ENCODE data around the gene SEMA6A.
"Not testable (repeated sequence)": the region's sequence is repeated elsewhere in the genome, so short reads cannot be mapped to it uniquely, and the experiment has no call there.

The SEMA6A gene

DNA sequence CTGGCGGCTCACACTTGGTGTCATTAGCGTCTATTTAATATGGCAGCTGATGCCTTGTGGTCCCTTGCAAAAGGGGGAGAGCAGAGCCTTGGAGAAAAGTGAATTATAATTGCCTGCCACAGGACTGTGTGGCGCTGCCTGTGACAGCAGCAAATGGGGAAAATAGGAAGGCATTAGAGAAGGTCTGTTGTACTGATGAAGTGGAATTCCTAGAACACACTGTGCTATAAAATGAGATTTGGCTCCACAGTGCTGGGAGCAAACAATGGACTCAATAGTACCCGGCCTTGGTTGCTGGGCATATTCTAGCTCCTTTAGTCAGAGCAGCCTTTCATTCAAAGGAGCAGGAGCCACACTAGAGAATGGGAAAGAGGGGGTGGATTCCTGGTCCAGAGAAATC, 21.3 kb downstream of the SEMA6A start:
- DNase-seq (ENCODE audit: low read depth), result no peak

GRCh38 chr5:116550082-116550481, 24.5 kb downstream of the SEMA6A start:
- DNase-seq (ENCODE audit: low read depth), result no peak

DNA sequence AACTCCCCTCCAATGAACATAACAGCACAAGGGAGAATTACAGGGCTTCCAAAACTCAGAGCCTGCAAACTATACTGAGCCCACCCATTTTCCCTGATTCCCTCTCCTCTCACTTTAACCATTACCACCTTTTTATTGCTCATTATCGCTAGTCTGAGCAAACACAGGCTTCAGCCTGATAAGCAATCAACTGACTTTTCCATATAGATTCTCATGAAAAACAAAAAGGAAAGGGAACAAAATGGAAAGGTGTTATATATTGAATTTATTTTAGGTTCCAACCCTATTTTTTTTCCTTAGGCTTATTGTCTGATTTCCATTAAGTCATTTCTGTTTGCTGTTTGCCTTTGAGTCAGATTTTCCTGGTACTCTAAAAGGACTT, 27.9 kb downstream of the SEMA6A start:
- DNase-seq (ENCODE audit: low read depth), result no peak

GRCh38 chr5:116546033-116546742, 28.4 kb downstream of the SEMA6A start:
- no peak for DNase-seq (ENCODE audit: low read depth)

DNA sequence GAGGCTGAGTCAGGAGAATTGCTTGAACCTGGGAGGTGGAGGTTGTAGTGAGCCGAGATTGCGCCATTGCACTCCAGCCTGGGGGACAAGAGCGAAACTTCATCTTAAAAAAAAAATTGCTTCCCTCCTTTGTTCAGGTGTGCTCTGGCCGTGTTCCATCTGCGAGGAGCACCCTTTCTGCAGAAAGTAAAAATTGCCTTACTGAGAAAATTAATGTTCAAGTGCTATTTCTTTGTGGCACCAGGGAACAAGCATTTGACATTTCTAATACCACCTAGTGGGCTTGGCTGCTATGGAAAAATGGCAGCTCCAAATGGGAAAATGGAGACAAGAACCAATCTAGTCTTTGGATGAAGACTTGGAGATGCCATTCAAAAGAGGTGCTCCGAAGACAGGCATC, 29.2 kb downstream of the SEMA6A start:
- not testable (repeated sequence) for DNase-seq (ENCODE audit: low read depth)

DNA sequence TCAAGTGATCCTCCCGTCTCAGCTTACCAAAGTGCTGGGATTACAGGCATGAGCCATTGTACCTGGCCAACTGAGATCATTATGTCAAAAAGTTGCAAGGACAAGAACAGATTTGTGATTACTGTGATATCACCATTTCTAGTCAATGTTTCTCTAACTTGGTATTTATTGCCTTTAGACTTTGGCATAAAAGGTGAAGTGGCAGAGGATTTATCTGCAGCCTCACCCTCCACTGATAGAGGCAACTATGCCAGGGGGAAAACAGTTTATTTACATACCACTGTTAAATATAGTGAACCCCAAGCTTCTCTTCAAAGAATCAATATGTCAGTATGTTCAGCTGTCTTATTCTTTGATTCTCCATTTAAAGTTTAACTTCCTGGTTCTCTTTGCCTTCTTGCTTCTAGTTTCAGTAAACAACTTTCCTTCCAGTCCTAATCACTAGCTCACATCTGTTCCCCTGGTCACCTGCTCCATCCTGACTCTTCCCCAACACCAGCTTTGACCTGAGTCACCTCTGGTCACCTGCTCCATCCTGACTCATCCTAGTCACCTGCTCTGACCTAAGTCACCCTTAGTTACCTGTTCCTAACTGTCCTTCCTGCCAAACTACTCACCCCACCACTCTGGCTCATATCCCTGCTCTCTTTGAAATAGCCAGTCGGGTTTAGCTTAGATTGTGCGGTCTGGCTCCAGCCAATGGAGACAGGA, 29.9 kb downstream of the SEMA6A start:
- DNase-seq (ENCODE audit: low read depth), result no peak

DNA sequence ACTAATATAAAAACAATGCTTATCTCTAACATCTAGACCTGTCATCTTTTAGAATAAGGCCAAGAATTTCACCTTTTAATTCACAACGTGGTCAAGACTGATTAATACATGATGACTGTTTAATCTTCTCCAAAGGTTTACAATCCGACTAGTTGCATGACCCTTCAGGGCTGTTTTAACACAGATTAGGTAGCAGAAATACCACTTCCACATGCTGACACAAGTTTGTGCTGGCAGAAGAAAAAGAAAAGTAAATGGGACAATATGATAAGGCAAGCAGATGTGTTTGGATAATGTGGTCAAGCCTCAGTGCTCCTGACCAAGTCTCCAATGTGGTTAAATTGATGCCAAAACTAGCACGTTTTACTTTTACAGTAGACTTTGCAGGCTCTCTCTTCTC, 31.1 kb downstream of the SEMA6A start:
- DNase-seq (ENCODE audit: low read depth), result no peak

- no peak for DNase-seq (ENCODE audit: low read depth)
These were observed 32.0 kb downstream of the SEMA6A start for GRCh38 chr5:116542619-116543018.

DNA sequence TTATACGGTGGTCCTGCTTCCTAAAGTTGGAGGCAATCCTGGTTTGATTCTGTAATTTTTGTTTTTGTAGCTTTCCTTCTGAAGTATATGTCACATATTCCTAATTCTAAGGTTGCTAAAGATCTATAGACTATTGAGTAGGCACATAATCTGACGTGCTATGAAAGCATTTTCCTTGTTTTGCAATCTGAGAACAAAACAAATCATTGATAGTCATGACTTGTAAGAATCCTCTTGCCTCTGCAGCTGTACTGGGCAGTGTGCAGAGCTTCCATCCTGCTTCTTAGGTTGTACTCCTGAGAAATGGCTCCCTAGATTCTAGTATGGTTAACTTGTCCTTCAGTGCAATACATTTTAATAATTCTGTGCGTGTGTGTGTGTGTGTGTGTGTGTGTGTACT, 35.4 kb downstream of the SEMA6A start:
- no peak for DNase-seq (ENCODE audit: low read depth)

DNA sequence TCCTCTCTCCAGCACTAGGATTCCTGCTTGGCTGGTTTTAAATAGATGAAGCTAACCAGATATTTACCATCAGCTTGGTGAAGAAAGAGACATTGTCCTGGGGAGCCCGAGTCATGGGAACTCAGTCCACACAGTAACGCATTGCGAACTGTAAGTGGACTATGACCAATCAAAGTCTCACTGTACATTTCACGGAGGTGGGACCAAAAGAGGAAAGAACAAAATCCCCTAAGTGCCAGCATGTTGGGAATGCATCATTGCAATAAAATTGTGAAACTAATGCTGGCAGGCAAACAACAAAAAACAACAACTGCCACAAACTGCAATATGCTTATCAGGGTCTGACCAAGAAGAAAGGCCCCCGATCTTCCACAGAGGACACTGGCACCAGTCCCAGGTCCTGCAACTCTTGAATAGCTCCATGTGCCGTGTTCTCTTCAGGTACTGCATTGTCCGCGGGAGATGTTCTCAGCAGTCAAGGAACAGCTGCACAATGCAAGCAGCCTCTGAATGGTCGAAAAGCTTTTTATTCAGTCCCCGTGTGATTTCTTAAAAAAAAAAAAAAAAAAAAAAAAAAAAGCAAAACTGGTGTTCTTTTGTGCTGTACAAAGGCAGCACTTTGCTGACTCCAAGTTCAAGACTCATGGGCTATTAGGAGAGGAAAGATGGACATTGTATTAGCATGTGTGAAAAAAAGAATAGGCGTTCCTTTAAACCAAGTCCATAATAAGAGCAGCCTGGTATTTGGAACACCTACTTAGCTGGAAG, 38.1 kb downstream of the SEMA6A start:
- DNase-seq (ENCODE audit: low read depth), result no peak

- DNase-seq (ENCODE audit: low read depth), result no peak
These were observed 39.5 kb downstream of the SEMA6A start for GRCh38 chr5:116534964-116535651.

DNA sequence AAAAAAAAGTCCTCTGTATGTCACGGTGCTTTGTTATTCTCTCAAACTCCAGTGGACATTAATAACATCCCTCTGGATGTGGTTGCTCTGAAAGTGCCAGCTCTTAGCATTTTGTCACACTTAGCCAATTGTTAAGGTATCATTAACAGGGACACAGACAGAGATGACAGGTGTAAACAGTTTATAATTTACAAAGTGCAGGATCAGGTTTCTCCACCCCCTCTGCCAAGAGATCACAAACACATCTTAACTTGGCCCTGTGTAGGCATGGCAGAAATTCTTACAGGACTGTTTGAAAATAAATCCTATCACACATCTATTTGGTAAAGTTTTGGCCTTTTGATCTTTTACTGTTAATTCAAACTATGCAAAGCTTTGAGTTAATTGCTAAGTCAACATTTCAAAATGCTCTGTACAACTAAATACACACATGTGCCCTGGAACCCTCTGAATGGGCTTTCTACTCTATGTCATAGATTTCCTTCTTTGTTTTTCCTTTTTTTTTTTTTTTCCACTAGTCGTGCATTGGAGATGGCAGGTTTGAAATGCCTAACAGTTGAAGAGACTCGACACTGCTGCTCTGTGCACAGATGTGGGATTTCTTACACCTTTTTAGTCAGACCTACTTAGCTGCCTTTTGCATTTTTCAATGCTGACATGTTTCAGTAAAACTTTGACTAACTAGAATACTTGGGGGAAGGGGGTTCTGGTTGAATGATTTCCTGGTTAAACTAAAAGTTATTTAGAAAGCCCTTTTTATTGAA, 41.7 kb downstream of the SEMA6A start:
- no peak for DNase-seq (ENCODE audit: low read depth)

- DNase-seq (ENCODE audit: low read depth), result no peak
These were observed 43.0 kb downstream of the SEMA6A start for GRCh38 chr5:116531635-116532034.

DNA sequence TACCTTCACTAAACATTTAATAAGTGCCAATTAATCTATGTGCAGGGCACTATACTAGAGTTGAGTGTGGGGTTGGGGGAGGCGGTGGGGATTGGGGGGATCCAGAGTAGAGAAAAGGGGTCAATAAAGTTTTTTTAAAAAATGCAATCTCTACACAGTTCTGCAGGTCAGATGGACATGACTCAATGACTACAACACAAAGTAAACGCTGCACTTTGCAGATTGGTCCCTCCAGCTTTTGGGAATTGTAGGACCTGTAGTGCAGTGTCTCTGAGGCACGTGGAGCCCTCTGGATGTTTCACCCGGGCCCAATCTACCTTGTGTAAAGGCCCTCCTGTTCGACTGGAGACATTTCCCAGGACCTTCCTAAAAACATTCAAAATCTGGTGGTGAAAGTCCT, 43.5 kb downstream of the SEMA6A start:
- DNase-seq (ENCODE audit: low read depth), result no peak

- no peak for DNase-seq (ENCODE audit: low read depth)
These were observed 44.3 kb downstream of the SEMA6A start for GRCh38 chr5:116530276-116530675.

- DNase-seq (ENCODE audit: low read depth), result no peak
These were observed 45.0 kb downstream of the SEMA6A start for GRCh38 chr5:116529615-116530014.

DNA sequence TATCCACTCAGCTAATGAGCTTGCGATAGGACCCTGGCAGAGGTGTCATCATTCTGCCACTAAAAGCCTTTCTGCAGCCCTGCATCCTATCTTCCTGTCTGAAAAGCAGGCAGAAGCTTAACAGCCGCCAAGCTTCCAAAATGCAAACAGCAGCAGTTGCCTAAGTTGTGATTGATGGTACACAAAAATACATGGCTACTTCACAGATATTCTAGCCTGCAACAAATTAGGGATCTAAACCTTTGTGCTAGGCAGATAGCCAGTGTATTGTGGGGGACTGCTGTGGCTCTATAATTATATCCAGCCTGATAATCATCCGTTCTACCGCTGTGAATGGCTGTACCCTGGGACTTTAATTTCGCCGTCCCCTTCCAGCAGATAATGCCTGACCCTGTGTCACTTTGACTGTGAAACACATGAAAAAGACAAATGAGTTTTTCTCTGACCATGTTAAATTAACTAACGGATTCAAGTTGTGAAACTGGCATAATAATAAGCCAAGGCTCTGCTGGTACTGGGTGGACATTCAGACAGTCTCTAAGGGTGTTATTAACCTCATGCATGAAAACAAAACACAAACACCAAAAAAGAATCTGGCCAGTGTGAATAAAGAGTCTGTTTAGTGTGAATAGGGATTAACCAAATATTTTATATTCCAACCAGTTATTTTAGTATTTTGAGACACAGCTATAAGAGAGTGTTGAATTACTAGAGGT, 45.9 kb downstream of the SEMA6A start:
- DNase-seq (ENCODE audit: low read depth), result no peak

DNA sequence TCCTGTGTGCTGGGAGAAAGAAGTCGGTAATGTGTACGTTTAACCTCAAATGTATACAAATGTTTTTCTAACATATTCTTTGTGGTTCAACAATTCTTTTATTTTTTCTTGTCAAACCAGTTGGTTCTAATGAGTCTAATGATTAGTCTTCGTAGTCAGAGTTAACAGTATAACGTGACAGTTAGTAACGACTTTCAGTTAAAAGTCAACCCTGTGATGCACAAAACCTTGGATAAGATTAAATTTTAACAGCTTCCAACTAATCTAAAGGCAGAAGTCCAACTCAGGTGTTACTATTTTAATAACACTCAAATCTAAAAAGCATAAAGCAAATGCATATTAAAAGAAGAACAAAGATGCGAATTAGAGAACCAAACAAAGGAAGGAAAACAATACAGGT, 47.0 kb downstream of the SEMA6A start:
- DNase-seq (ENCODE audit: low read depth), result no peak

DNA sequence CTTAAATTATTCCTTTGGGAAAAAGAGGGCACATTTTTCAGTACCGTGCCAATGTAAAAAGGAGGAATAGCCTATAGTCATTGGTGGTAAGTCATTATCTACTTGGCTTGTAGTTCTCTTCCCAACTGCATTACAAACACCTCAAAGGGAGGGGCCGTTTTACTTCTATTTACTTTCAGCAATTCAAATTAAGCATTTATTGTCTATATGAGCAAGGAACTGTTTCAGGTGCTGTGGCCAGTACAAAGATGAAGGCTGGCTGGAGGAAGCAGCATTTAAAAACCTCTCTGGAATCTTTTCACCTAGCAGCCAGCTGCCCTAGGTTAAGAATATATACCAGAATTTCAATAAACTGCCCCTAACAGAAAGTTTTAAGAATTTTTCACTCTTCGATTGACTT, 48.9 kb downstream of the SEMA6A start:
- DNase-seq (ENCODE audit: low read depth), result no peak

DNA sequence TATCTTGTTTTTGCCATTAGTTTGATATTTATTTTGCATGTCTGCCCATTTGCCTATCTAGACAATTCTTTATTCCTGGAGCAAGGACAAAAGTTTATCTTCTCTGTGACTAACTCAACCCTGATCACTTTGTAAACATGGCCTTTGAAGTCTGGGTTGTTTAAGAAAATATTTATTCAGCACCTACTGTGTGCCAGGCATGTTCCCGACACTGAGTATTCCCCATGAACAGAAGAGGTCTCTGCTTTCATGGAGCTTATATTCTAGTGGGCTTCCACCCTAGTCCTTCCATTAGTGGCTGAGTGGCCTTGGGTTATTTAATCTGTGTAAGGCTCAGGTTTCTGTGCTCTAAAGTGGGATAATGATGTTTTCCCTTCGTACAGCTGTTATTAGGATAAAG, 49.7 kb downstream of the SEMA6A start:
- DNase-seq (ENCODE audit: low read depth), result no peak

All from activated T-cell treated with anti-CD3 and anti-CD28 coated beads for 48 hours (primary cell).